H9 (cell line): Measurements from ENCODE around the gene EID2. TPM values are rescaled to one million over a fixed set of nuclear protein-coding genes. Genes with fewer than 3 reads are reported as not detected.

Experiments used
- DNase-seq: peaks from one replicate; pipeline ENCODE4 v3.0.0-alpha.2; 2017
- H2AFZ ChIP-seq: one replicate; pipeline ENCODE4 v1.6.1; 2013; ENCODE audit warnings: mild to moderate bottlenecking, low read length, control low read depth, moderate library complexity
- H2AK5ac ChIP-seq: 2 replicates; pipeline ENCODE4 v1.6.1; 2013; ENCODE audit warnings: low read length, control low read depth, mixed read lengths; ENCODE audit not compliant: insufficient read length
- H2BK120ac ChIP-seq: one replicate; pipeline ENCODE4 v1.6.1; 2013; ENCODE audit warnings: low read depth, mild to moderate bottlenecking, low read length, control low read depth, inconsistent platforms; ENCODE audit not compliant: poor library complexity, severe bottlenecking
- H2BK12ac ChIP-seq: 2 replicates; pipeline ENCODE4 v1.6.1; 2013; ENCODE audit warnings: low read length, control low read depth, mixed read lengths, low read depth; ENCODE audit not compliant: insufficient read length
- H2BK15ac ChIP-seq: 2 replicates; pipeline ENCODE4 v1.6.1; 2013; ENCODE audit warnings: low read depth, low read length, control low read depth
- H2BK20ac ChIP-seq: one replicate; pipeline ENCODE4 v1.6.1; 2013; ENCODE audit warnings: low read depth, mild to moderate bottlenecking, low read length, control low read depth, inconsistent platforms; ENCODE audit not compliant: poor library complexity, severe bottlenecking
- H2BK5ac ChIP-seq: 2 replicates; pipeline ENCODE4 v1.6.1; 2013; ENCODE audit warnings: low read length, control low read depth, mixed read lengths; ENCODE audit not compliant: insufficient read length
- H3K14ac ChIP-seq: 2 replicates; pipeline ENCODE4 v1.6.1; 2013; ENCODE audit warnings: low read length, control low read depth; ENCODE audit not compliant: insufficient read depth
- H3K18ac ChIP-seq: 2 replicates; pipeline ENCODE4 v1.6.1; 2013; ENCODE audit warnings: low read depth, mild to moderate bottlenecking, mixed read lengths, low read length, control low read depth; ENCODE audit not compliant: insufficient read length
- H3K23ac ChIP-seq: 2 replicates; pipeline ENCODE4 v1.6.1; 2013; ENCODE audit warnings: low read length, control low read depth, mixed read lengths, low read depth; ENCODE audit not compliant: insufficient read length
- H3K23me2 ChIP-seq: 2 replicates; pipeline ENCODE4 v1.6.1; 2013; ENCODE audit warnings: low read depth, mild to moderate bottlenecking, mixed read lengths, low read length, control low read depth; ENCODE audit not compliant: insufficient read length, poor library complexity, severe bottlenecking
- H3K27ac ChIP-seq: 2 replicates; pipeline ENCODE4 v1.5.1; 2013; ENCODE audit warnings: low read length, control low read depth, mixed read lengths, low read depth; ENCODE audit not compliant: insufficient read length
- H3K27me3 ChIP-seq: 2 replicates; pipeline ENCODE4 v1.6.1; 2013; ENCODE audit warnings: low read length, control low read depth, inconsistent platforms; ENCODE audit not compliant: insufficient read depth
- H3K4ac ChIP-seq: 2 replicates; pipeline ENCODE4 v1.6.1; 2013; ENCODE audit warnings: low read depth, mild to moderate bottlenecking, control low read depth, inconsistent platforms, low read length, moderate library complexity
- H3K4me1 ChIP-seq: 2 replicates; pipeline ENCODE4 v1.6.1; 2013; ENCODE audit warnings: low read length, control low read depth, inconsistent platforms; ENCODE audit not compliant: insufficient read depth
- H3K4me2 ChIP-seq: 2 replicates; pipeline ENCODE4 v1.6.1; 2013; ENCODE audit warnings: low read length, control low read depth, mixed read lengths; ENCODE audit not compliant: insufficient read length, insufficient read depth
- H3K56ac ChIP-seq: 2 replicates; pipeline ENCODE4 v1.6.1; 2013; ENCODE audit warnings: low read depth, mild to moderate bottlenecking, mixed read lengths, low read length, control low read depth; ENCODE audit not compliant: insufficient read length
- H3K79me1 ChIP-seq: 2 replicates; pipeline ENCODE4 v1.6.1; 2013; ENCODE audit warnings: low read depth, mild to moderate bottlenecking, moderate library complexity, low read length, control low read depth, inconsistent platforms; ENCODE audit not compliant: insufficient read depth, poor library complexity, severe bottlenecking
- H3K79me2 ChIP-seq: 2 replicates; pipeline ENCODE4 v1.6.1; 2013; ENCODE audit warnings: low read length, control low read depth, inconsistent platforms; ENCODE audit not compliant: insufficient read depth
- H3K9ac ChIP-seq: 2 replicates; pipeline ENCODE4 v1.6.1; 2013; ENCODE audit warnings: low read length, control low read depth, mixed read lengths; ENCODE audit not compliant: insufficient read length; ENCODE audit errors: extremely low read depth
- H3K9me3 ChIP-seq: one replicate; pipeline ENCODE4 v1.6.1; 2013; ENCODE audit warnings: low read depth, low read length, inconsistent platforms; ENCODE audit not compliant: control insufficient read depth
- H3T11ph ChIP-seq: one replicate; pipeline ENCODE4 v1.6.1; 2013; ENCODE audit warnings: mild to moderate bottlenecking, low read length, control low read depth, inconsistent platforms
- H4K20me1 ChIP-seq: one replicate; pipeline ENCODE4 v1.6.1; 2013; ENCODE audit not compliant: control insufficient read depth, insufficient read length, insufficient read depth
- H4K5ac ChIP-seq: 2 replicates; pipeline ENCODE4 v1.6.1; 2013; ENCODE audit warnings: low read depth, mild to moderate bottlenecking, mixed read lengths, low read length, control low read depth; ENCODE audit not compliant: insufficient read length
- H4K8ac ChIP-seq: replicated peaks from 2 replicates; pipeline ENCODE4 v1.6.1; 2013; ENCODE audit warnings: low read length, control low read depth, mixed read lengths, low read depth; ENCODE audit not compliant: insufficient read length
- H4K91ac ChIP-seq: 2 replicates; pipeline ENCODE4 v1.6.1; 2013; ENCODE audit warnings: low read depth, mild to moderate bottlenecking, moderate library complexity, mixed read lengths, low read length, control low read depth; ENCODE audit not compliant: insufficient read length
- H3K27ac Mint-ChIP-seq, 3 experiments: 2 replicates in 2 of 3; 3 replicates in 1 of 3; pipeline ENCODE4 v1.8.0; 2020 to 2021; ENCODE audit warnings: mixed read lengths in 3 of 3, mild to moderate bottlenecking in 1 of 3, moderate library complexity in 1 of 3
- H3K27me3 Mint-ChIP-seq: 2 replicates; pipeline ENCODE4 v1.8.0; 2021; ENCODE audit warnings: low read depth, mild to moderate bottlenecking, moderate library complexity, mixed read lengths
- H3K36me3 Mint-ChIP-seq, 3 experiments: 2 replicates in 2 of 3; 3 replicates in 1 of 3; pipeline ENCODE4 v1.8.0; 2020 to 2021; ENCODE audit warnings: low read depth in 3 of 3, mixed read lengths in 3 of 3; ENCODE audit not compliant: insufficient read depth in 1 of 3
- H3K4me1 Mint-ChIP-seq, 2 experiments: 2 replicates each; pipeline ENCODE4 v1.8.0; 2020; ENCODE audit warnings: mixed read lengths in 2 of 2
- H3K4me3 Mint-ChIP-seq, 2 experiments: 2 replicates in 1 of 2; 3 replicates in 1 of 2; pipeline ENCODE4 v1.8.0; 2020 to 2021; ENCODE audit warnings: mild to moderate bottlenecking in 2 of 2, mixed read lengths in 2 of 2, moderate library complexity in 1 of 2
- H3K9me3 Mint-ChIP-seq, 2 experiments: 2 replicates in 1 of 2; 3 replicates in 1 of 2; pipeline ENCODE4 v1.8.0; 2020; ENCODE audit warnings: mild to moderate bottlenecking in 2 of 2, mixed read lengths in 2 of 2, moderate library complexity in 1 of 2
- CTCF ChIP-seq: fragments of 200-600 bp; sonication (generic); conservative IDR thresholded peaks from 3 replicates; pipeline ENCODE4 v1.8.0; 2021; ENCODE audit warnings: antibody characterized with exemption, mild to moderate bottlenecking
- WGBS: extraction: QIAGEN DNeasy Blood & Tissue Kit; methylation state at CpG from one replicate; pipeline ENCODE4 v1.1.7; 2013; ENCODE audit warnings: missing lambda C conversion rate, low lambda C conversion rate, mixed read lengths; ENCODE audit not compliant: insufficient read length; ENCODE audit errors: extremely low coverage; 5-methylcytosine and 5-hydroxymethylcytosine counted together
- total RNA-seq: library from RNA; stranded (reverse); gene quantifications from 2 replicates; pipeline ENCODE4 v1.2.1, GENCODE V29; 2021

Gene EID2
- total RNA-seq, 1 experiment from 2014 or later: 18.8 TPM

GRCh38 chr19:39566064-39566463, 26.1 kb upstream of the EID2 start:
- H3K36me3 Mint-ChIP-seq: no peaks in the 10 kb centered on the region
- no peak for DNase-seq
- Histone ChIP-seq H3K23me2 (no peaks in the 10 kb centered on the region), H4K20me1 (no peaks in the 10 kb centered on the region), H4K8ac (no peak overlapping the region), H3K27ac (no peak overlapping the region), H3K27me3 (0 out of 2 replicates have a peak, but pooled peaks cover 2% of the 10 kb centered on the region), H3K4me1 (no peaks in the 10 kb centered on the region), H2BK120ac (no peak overlapping the region), H3K23ac (no peak overlapping the region), H4K91ac (no peak overlapping the region), H2BK12ac (no peak overlapping the region), H3K9ac (no peak overlapping the region), H2BK20ac (no peak overlapping the region), H3K4me2 (no peak overlapping the region), H2AFZ (no peak overlapping the region), H3K18ac (no peak overlapping the region), H3K79me2 (no peaks in the 10 kb centered on the region), H3K4ac (no peak overlapping the region), H3K9me3 (no peaks in the 10 kb centered on the region), H3K14ac (no peak overlapping the region), H3T11ph (no peak overlapping the region), H4K5ac (no peak overlapping the region), H2BK15ac (no peak overlapping the region), H3K56ac (no peak overlapping the region), H2BK5ac (no peak overlapping the region), H3K79me1 (no peaks in the 10 kb centered on the region), H2AK5ac (no peak overlapping the region)
- WGBS: no CpG with 5 or more reads among the region's 3 CpGs
- H3K27ac Mint-ChIP-seq: no peak overlapping the region
- no peak overlapping the region for H3K4me3 Mint-ChIP-seq
- peaks cover 0 to 3% of the 10 kb centered on the region in 2 experiments; a peak in 1 of 4 replicates for H3K4me1 Mint-ChIP-seq
- H3K27me3 Mint-ChIP-seq: peaks cover 22% of the 10 kb centered on the region
- no peaks in the 10 kb centered on the region for H3K9me3 Mint-ChIP-seq
- no peak for TF ChIP-seq CTCF
